HepG2 (cell line): ENCODE measurements around the gene SPATS2. TPM values are rescaled to one million over a fixed set of nuclear protein-coding genes. Genes with fewer than 3 reads are reported as not detected.

ENCODE experiments used
- ATF5 ChIP-seq: sonication (generic); formaldehyde crosslinking; IDR thresholded peaks from 2 replicates; pipeline ENCODE4 v1.4.0; 2020; ENCODE audit warnings: mild to moderate bottlenecking, low read depth, missing genetic modification reagents
- BHLHE40 ChIP-seq: IDR thresholded peaks from 2 replicates; pipeline ENCODE4 v1.6.1; 2011; ENCODE audit warnings: low read length, improper control_type of control experiment
- MTERF4 ChIP-seq: sonication (generic); formaldehyde crosslinking; IDR thresholded peaks from 2 replicates; pipeline ENCODE4 v1.8.0; 2023; ENCODE audit warnings: mild to moderate bottlenecking, missing genetic modification reagents
- NR2F2 ChIP-seq: IDR thresholded peaks from 2 replicates; pipeline ENCODE4 v1.6.1; 2012; ENCODE audit warnings: low read depth, inconsistent platforms, borderline replicate concordance
- PHB2 ChIP-seq: fragments of 450-650 bp; IDR thresholded peaks from 2 replicates; pipeline ENCODE4 v1.6.1; 2018; ENCODE audit not compliant: partially characterized antibody
- XBP1 ChIP-seq: sonication (generic); formaldehyde crosslinking; IDR thresholded peaks from 2 replicates; pipeline ENCODE4 v1.5.0; 2020; ENCODE audit warnings: missing genetic modification reagents
- ZNF646 ChIP-seq: sonication (generic); formaldehyde crosslinking; IDR thresholded peaks from 2 replicates; pipeline ENCODE4 v1.9.0; 2021; ENCODE audit warnings: mild to moderate bottlenecking, missing genetic modification reagents
- polyA plus RNA-seq, 8 experiments: library from polyadenylated mRNA; depleted of rRNA in 3 of 8; stranded (reverse) in 7 of 8; unstranded in 1 of 8; fragments of >200 nt; fragmentation: Illumina TruSeq in 4 of 8; extraction: Trizol in 4 of 8; gene quantifications; 2 replicates each; pipeline versions ENCODE4 v1.2.1 to v1.2.3, GENCODE V29; 2011 to 2016; ENCODE audit warnings: low read depth in 4 of 8, missing spikeins in 1 of 8, mixed read lengths in 1 of 8; ENCODE audit not compliant: insufficient read depth in 1 of 8
- total RNA-seq, 5 experiments: library from RNA; depleted of rRNA; stranded (reverse); fragments of >200 nt; fragmentation: Illumina TruSeq; extraction: Trizol; gene quantifications; 2 replicates each; pipeline ENCODE4 v1.2.3, GENCODE V29; 2016; ENCODE audit warnings: low read depth in 1 of 5

Gene SPATS2
- total and polyA plus RNA-seq, 2 of the 13 experiments (the other 11 are each of a cell fraction or from before 2014, with no cell fraction given): 19.3 to 28.1 TPM

GRCh38 chr12:49397000-49397399 is 29.7 kb downstream of the SPATS2 start (continued):
- no peak for TF ChIP-seq ZNF646 (CRISPR knock-in tag)
- no peak for TF ChIP-seq XBP1 (CRISPR knock-in tag)
- no peak for TF ChIP-seq NR2F2
- no peak for TF ChIP-seq ATF5 (CRISPR knock-in tag)
- no peak for TF ChIP-seq MTERF4 (CRISPR knock-in tag)
- no peak for TF ChIP-seq BHLHE40
- TF ChIP-seq PHB2: no peak
